Measurements from ENCODE around the gene HERC4. TPM values are rescaled to one million over a fixed set of nuclear protein-coding genes. Genes with fewer than 3 reads are reported as not detected.

The HERC4 gene
- total and polyA plus RNA-seq, 2 donors (not counting 1 experiment from before 2014, with no cell fraction given) = 53.1 to 140 TPM

DNA sequence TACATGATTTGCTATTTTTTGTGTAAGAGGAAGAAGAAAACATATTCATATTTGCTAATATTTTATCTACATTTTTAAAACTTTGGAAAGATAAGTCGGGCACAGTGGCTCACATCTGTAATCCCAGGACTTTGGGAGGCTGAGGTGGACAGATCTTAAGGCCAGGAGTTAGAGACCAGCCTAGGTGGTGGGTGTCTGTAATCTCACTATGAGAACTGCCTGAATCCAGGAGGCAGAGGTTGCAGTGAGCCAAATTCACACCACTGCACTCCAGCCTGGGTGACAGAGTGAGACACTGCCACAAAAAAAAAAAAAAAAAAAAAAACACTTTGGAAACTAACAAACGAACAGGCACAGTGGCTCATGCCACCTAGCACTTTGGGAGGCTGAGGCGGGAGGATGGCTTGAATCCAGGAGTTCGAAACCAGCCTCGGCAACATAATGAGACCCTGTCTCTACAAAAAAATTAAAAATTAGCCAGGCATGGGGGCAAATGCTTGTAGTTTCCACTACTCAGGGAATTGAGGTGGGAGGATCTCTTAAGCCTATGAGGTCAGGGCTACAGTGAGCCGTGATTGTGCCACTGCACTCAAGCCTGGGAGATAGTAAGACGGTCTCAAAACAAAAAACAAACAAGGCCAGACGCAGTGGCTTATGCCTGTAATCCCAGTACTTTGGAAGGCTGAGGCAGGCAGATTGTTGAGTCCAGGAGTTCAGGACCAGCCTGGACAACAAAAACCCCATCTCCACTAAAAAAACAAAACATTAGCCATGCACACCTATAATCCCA is 25.6 kb downstream of the HERC4 start:
- H3K36me3 ChIP-seq (ENCODE audit: control insufficient read depth, insufficient read depth, low read length) = peaks cover 2% of the 10 kb centered on the region
- no peaks in the 10 kb centered on the region for H3K27me3 ChIP-seq (ENCODE audit: control insufficient read depth, insufficient read depth, low read length)
- no peak overlapping the region for H2AFZ ChIP-seq (ENCODE audit: low read length)
- no peak overlapping the region for H3K4me2 ChIP-seq (ENCODE audit: extremely low read depth, insufficient read depth, low read length)
- no peak overlapping the region for H3K27ac ChIP-seq (ENCODE audit: insufficient read depth, low read length)
- H4K20me1 ChIP-seq (ENCODE audit: control insufficient read depth, extremely low read depth, insufficient read depth, low read length) = no peaks in the 10 kb centered on the region
- H3K4me3 ChIP-seq (replicated peaks in 1 of 4; ENCODE audit: control extremely low read depth in 1 of 4, insufficient read depth in 1 of 4, low read depth in 3 of 4, low read length in 4 of 4) = no peak overlapping the region
- DNase-seq (ENCODE audit: low read depth in 2 of 2) = no peak
- H3K4me1 ChIP-seq (ENCODE audit: control insufficient read depth, extremely low read depth, insufficient read depth, low read length) = no peaks in the 10 kb centered on the region
- TF ChIP-seq CTCF (conservative IDR thresholded peaks at IDR 0.05 in 1 of 2, IDR thresholded peaks at IDR 0.05 in 1 of 2; ENCODE audit: low read depth in 1 of 2, low read length in 2 of 2) (no peak), EZH2 (IDR thresholded peaks at IDR 0.05; ENCODE audit: low read length, missing control alignments) (no peak)
- H3K79me2 ChIP-seq (ENCODE audit: control insufficient read depth, insufficient read depth, low read length) = peaks cover 82% of the 10 kb centered on the region
- H3K9ac ChIP-seq (ENCODE audit: insufficient read depth, low read length) = no peak overlapping the region
- H3K9me3 ChIP-seq (ENCODE audit: control insufficient read depth, insufficient read depth, low read depth, low read length) = no peaks in the 10 kb centered on the region

- Histone ChIP-seq H3K79me2 (ENCODE audit: control insufficient read depth, insufficient read depth, low read length) (peaks cover 73% of the 10 kb centered on the region), H4K20me1 (ENCODE audit: control insufficient read depth, extremely low read depth, insufficient read depth, low read length) (no peaks in the 10 kb centered on the region), H3K27me3 (ENCODE audit: control insufficient read depth, insufficient read depth, low read length) (no peaks in the 10 kb centered on the region), H3K4me1 (ENCODE audit: control insufficient read depth, extremely low read depth, insufficient read depth, low read length) (peaks cover 4% of the 10 kb centered on the region), H3K9ac (ENCODE audit: insufficient read depth, low read length) (no peak overlapping the region), H3K4me3 (replicated peaks in 1 of 4; ENCODE audit: control extremely low read depth in 1 of 4, insufficient read depth in 1 of 4, low read depth in 3 of 4, low read length in 4 of 4) (no peak overlapping the region), H3K27ac (ENCODE audit: insufficient read depth, low read length) (no peak overlapping the region), H3K4me2 (ENCODE audit: extremely low read depth, insufficient read depth, low read length) (no peak overlapping the region), H3K9me3 (ENCODE audit: control insufficient read depth, insufficient read depth, low read depth, low read length) (no peaks in the 10 kb centered on the region), H3K36me3 (ENCODE audit: control insufficient read depth, insufficient read depth, low read length) (peaks cover 2% of the 10 kb centered on the region), H2AFZ (ENCODE audit: low read length) (no peak overlapping the region)
- TF ChIP-seq EZH2 (IDR thresholded peaks at IDR 0.05; ENCODE audit: low read length, missing control alignments) (no peak), CTCF (conservative IDR thresholded peaks at IDR 0.05 in 1 of 2, IDR thresholded peaks at IDR 0.05 in 1 of 2; ENCODE audit: low read depth in 1 of 2, low read length in 2 of 2) (no peak)
- no peak for DNase-seq (ENCODE audit: low read depth in 2 of 2)
Measured at GRCh38 chr10:68047554-68048327, 27.3 kb downstream of the HERC4 start.

DNA sequence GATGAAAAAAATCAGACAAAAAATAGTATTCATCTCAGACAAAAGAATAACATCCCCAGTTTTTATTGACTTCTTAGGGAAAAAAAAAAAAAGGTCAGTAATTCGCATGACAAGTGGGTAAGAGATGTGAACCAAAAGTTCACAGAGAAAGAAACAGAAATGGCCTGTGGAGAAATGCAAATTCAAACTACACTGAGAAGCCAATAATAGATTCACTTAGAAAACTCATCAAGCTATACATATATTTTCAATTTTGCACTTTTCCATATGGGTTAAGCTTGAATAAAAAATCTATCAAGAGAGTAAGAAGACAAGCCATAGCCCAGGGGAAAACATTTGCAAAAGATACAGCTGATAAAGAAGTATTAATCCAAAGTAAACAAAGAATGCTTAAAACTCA is 28.0 kb downstream of the HERC4 start:
- DNase-seq (ENCODE audit: low read depth in 2 of 2) = no peak
- H4K20me1 ChIP-seq (ENCODE audit: control insufficient read depth, extremely low read depth, insufficient read depth, low read length) = no peaks in the 10 kb centered on the region

More for the DNA sequence above, 28.0 kb downstream of the HERC4 start:
- H3K9ac ChIP-seq (ENCODE audit: insufficient read depth, low read length) = no peak overlapping the region
- H3K9me3 ChIP-seq (ENCODE audit: control insufficient read depth, insufficient read depth, low read depth, low read length) = no peaks in the 10 kb centered on the region
- peaks cover 4% of the 10 kb centered on the region for H3K4me1 ChIP-seq (ENCODE audit: control insufficient read depth, extremely low read depth, insufficient read depth, low read length)
- H3K27ac ChIP-seq (ENCODE audit: insufficient read depth, low read length) = no peak overlapping the region
- H2AFZ ChIP-seq (ENCODE audit: low read length) = no peak overlapping the region
- H3K36me3 ChIP-seq (ENCODE audit: control insufficient read depth, insufficient read depth, low read length) = peaks cover 2% of the 10 kb centered on the region
- H3K79me2 ChIP-seq (ENCODE audit: control insufficient read depth, insufficient read depth, low read length) = peaks cover 74% of the 10 kb centered on the region
- no peak for TF ChIP-seq CTCF (conservative IDR thresholded peaks at IDR 0.05 in 1 of 2, IDR thresholded peaks at IDR 0.05 in 1 of 2; ENCODE audit: low read depth in 1 of 2, low read length in 2 of 2)
- no peak for TF ChIP-seq EZH2 (IDR thresholded peaks at IDR 0.05; ENCODE audit: low read length, missing control alignments)
- H3K4me2 ChIP-seq (ENCODE audit: extremely low read depth, insufficient read depth, low read length) = no peak overlapping the region
- H3K27me3 ChIP-seq (ENCODE audit: control insufficient read depth, insufficient read depth, low read length) = no peaks in the 10 kb centered on the region
- no peak overlapping the region for H3K4me3 ChIP-seq (replicated peaks in 1 of 4; ENCODE audit: control extremely low read depth in 1 of 4, insufficient read depth in 1 of 4, low read depth in 3 of 4, low read length in 4 of 4)

Data from fibroblast of lung (primary cell).